Measurements from ENCODE around the gene PRKAG2.

Gene PRKAG2

DNA sequence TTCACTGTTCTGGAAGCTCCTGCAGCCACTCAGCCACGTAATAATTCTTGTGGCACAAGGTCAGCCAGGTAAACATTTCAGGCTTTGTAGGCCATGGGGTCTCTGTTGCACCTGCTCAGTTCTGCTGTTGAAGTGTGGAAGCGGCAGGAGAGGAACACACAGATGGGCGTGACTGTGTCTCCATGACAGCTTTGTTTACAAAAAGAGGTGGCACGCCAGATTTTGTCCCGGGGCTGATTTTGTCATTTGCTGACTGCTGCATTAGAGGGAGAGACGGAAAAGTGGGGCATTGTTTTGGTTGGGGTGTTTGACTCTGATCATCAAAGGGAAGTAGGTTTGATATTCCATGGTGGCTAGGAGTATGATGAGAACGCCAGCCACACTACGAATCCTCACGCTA is 103.1 kb downstream of the PRKAG2 start:
- TF ChIP-seq, protein P1, sequence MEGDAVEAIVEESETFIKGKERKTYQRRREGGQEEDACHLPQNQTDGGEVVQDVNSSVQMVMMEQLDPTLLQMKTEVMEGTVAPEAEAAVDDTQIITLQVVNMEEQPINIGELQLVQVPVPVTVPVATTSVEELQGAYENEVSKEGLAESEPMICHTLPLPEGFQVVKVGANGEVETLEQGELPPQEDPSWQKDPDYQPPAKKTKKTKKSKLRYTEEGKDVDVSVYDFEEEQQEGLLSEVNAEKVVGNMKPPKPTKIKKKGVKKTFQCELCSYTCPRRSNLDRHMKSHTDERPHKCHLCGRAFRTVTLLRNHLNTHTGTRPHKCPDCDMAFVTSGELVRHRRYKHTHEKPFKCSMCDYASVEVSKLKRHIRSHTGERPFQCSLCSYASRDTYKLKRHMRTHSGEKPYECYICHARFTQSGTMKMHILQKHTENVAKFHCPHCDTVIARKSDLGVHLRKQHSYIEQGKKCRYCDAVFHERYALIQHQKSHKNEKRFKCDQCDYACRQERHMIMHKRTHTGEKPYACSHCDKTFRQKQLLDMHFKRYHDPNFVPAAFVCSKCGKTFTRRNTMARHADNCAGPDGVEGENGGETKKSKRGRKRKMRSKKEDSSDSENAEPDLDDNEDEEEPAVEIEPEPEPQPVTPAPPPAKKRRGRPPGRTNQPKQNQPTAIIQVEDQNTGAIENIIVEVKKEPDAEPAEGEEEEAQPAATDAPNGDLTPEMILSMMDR (IDR thresholded peaks at IDR 0.05; ENCODE audit: low read depth, low read length, missing control alignments), result no peak
- Histone ChIP-seq H3K36me3 (replicated peaks) (no peaks in the 10 kb centered on the region), H3K27me3 (replicated peaks) (peaks cover 8% of the 10 kb centered on the region), H3K27ac (no peak overlapping the region), H3K4me3 (ENCODE audit: low read depth, low read length) (no peak overlapping the region)
- in situ Hi-C loops (cut with HindIII; ENCODE audit: low pct_ligation_motif_present, low sequenced_read_pairs), result no loop called here
- no peak for DNase-seq

DNA sequence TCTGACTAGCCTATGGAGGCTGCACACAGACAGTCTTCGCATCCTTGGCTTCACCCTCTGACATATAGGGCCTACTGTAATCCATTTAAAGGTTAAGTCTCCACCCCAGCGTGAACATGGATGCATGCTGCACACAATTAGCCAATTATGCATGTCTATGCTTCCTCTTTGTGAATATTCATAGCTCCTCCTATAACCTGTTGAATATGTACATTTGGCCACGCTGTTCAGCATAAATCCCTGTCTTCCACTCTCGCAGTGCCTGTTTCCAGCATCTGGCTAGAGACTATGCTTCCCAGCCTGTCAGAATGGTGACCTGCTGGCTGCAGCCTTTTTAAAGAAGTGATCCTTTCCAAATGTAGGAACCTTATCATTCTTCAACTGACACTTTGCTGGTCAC is 106.7 kb downstream of the PRKAG2 start:
- peaks cover 8% of the 10 kb centered on the region for H3K27me3 ChIP-seq (replicated peaks)
- in situ Hi-C loops (cut with HindIII; ENCODE audit: low pct_ligation_motif_present, low sequenced_read_pairs), result no loop called here
- no peak overlapping the region for H3K27ac ChIP-seq
- no peak for DNase-seq
- no peaks in the 10 kb centered on the region for H3K36me3 ChIP-seq (replicated peaks)
- TF ChIP-seq, protein P1 (IDR thresholded peaks at IDR 0.05; ENCODE audit: low read depth, low read length, missing control alignments), result no peak
- no peak overlapping the region for H3K4me3 ChIP-seq (ENCODE audit: low read depth, low read length)

DNA sequence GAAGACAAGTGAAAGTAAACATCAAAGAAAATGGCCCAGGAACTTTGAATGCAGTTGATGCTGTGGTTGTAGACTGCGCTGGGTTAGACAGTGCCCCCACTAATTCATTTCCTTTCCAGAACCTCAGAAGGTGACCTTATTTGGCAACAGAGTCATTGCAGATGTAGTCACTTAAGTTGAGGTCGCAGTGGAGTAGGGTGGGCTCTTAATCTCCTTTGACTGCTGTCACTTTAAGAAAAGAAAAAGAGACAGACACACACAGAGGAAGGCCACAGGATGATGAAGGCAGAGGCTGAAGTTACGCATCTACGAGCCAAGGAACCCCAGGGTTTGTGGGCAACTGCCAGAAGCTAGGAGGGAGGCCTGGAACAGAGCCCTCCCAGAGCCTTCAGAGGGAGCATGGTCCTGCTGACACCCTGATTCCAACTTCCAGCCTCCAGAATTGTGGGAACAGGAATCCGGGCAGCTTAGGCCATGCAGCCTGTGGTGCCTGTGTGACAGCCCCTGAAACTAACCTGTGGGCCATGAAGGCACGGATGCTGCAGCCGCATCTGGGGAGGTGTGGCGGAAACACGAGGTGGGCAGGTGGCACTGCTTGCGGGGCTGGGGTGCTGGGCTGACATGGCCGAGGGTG is 107.6 kb downstream of the PRKAG2 start:
- H3K36me3 ChIP-seq (replicated peaks), result no peaks in the 10 kb centered on the region
- TF ChIP-seq, protein P1 (IDR thresholded peaks at IDR 0.05; ENCODE audit: low read depth, low read length, missing control alignments), result no peak

DNA sequence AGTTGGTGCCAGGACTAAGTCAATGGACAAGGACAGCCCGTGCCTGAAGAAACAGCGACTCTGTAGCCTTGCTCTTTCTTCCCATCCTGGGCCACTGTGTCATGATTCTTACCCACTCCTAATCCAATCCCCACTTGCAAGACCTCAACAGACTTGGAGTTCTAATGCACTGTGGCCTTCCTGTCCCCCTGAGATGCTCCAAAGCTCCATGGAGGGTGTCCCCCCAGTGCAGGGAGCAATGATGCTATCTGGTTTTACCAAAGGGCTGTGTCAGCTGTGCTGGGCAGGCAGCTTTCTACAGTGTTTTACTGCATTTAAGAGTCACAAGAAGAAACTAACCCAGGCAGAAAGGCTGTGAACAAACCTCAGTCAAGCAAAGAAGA is 108.1 kb downstream of the PRKAG2 start:
- Histone ChIP-seq H3K27me3 (replicated peaks) (peaks cover 8% of the 10 kb centered on the region), H3K4me3 (ENCODE audit: low read depth, low read length) (no peak overlapping the region), H3K27ac (no peak overlapping the region), H3K36me3 (replicated peaks) (no peaks in the 10 kb centered on the region)
- no peak for DNase-seq
- in situ Hi-C loops (cut with HindIII; ENCODE audit: low pct_ligation_motif_present, low sequenced_read_pairs), result no loop called here
- TF ChIP-seq, protein P1 (IDR thresholded peaks at IDR 0.05; ENCODE audit: low read depth, low read length, missing control alignments), result no peak

More for the DNA sequence above, 107.6 kb downstream of the PRKAG2 start:
- Histone ChIP-seq H3K4me3 (ENCODE audit: low read depth, low read length) (no peak overlapping the region), H3K27me3 (replicated peaks) (peaks cover 8% of the 10 kb centered on the region), H3K27ac (no peak overlapping the region)
- DNase-seq, result no peak
- in situ Hi-C loops (cut with HindIII; ENCODE audit: low pct_ligation_motif_present, low sequenced_read_pairs), result no loop called here

DNA sequence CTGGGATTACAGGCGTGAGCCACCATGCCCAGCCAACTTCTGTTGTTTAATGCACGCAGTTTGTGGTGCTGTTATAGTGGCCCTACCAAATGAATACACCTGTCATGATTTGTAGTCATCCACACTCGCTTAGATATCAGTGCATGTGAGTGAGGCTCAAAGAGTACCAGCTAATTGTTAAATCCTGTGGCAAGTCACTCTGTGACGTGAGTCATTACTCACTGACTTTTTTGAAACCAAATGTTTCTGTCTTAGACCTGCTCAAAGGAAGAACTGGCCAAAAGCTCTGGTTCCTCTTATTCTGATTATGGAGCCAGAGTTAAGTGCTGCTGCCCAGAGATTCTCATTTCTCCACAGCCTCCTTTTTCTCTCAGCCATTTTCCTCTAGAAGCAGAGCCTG is 109.4 kb downstream of the PRKAG2 start:
- H3K27me3 ChIP-seq (replicated peaks), result peaks cover 7% of the 10 kb centered on the region
- TF ChIP-seq, protein P1 (IDR thresholded peaks at IDR 0.05; ENCODE audit: low read depth, low read length, missing control alignments), result no peak
- no peaks in the 10 kb centered on the region for H3K36me3 ChIP-seq (replicated peaks)
- in situ Hi-C loops (cut with HindIII; ENCODE audit: low pct_ligation_motif_present, low sequenced_read_pairs), result no loop called here
- H3K27ac ChIP-seq, result no peak overlapping the region
- no peak overlapping the region for H3K4me3 ChIP-seq (ENCODE audit: low read depth, low read length)
- no peak for DNase-seq

Measured in brain microvascular endothelial cell (primary cell).